SHP77 treated with DMSO at 0.1 percent for 48 hours (cell line): ENCODE results near the gene TEKT5.
"Not testable (repeated sequence)": the region's sequence is repeated elsewhere in the genome, so short reads cannot be mapped to it uniquely, and the experiment has no call there.

Experiments used
- DNase-seq: peaks from one replicate; lab custom pipeline; 2025; lab: John Stamatoyannopoulos, UW

Gene TEKT5

GRCh38 chr16:10658943-10659342 lies 35.8 kb downstream of the TEKT5 start:
- DNase-seq, result no peak

- no peak for DNase-seq
These were observed 36.8 kb downstream of the TEKT5 start for GRCh38 chr16:10657925-10658324.

GRCh38 chr16:10656618-10657017 lies 38.1 kb downstream of the TEKT5 start:
- DNase-seq, result no peak

GRCh38 chr16:10655415-10655977 lies 39.2 kb downstream of the TEKT5 start:
- DNase-seq, result no peak

GRCh38 chr16:10654592-10655414 lies 39.9 kb downstream of the TEKT5 start:
- no peak for DNase-seq

GRCh38 chr16:10652730-10653590 lies 41.8 kb downstream of the TEKT5 start:
- no peak for DNase-seq

- not testable (repeated sequence) for DNase-seq
These were observed 45.6 kb downstream of the TEKT5 start for GRCh38 chr16:10649098-10649497.

- DNase-seq, result no peak
These were observed 46.9 kb downstream of the TEKT5 start for GRCh38 chr16:10647721-10648296.

GRCh38 chr16:10647264-10647720 lies 47.4 kb downstream of the TEKT5 start:
- DNase-seq, result no peak

- no peak for DNase-seq
These were observed 48.0 kb downstream of the TEKT5 start for GRCh38 chr16:10646581-10647263.

- no peak for DNase-seq
These were observed 48.5 kb downstream of the TEKT5 start for GRCh38 chr16:10646228-10646580.

- DNase-seq, result no peak
These were observed 50.6 kb downstream of the TEKT5 start for GRCh38 chr16:10644092-10644491.

GRCh38 chr16:10642964-10643363 lies 51.8 kb downstream of the TEKT5 start:
- DNase-seq, result no peak

- no peak for DNase-seq
These were observed 52.5 kb downstream of the TEKT5 start for GRCh38 chr16:10641953-10642949.

- DNase-seq, result no peak
These were observed 53.2 kb downstream of the TEKT5 start for GRCh38 chr16:10641555-10641952.

- DNase-seq, result no peak
These were observed 53.8 kb downstream of the TEKT5 start for GRCh38 chr16:10640934-10641333.

GRCh38 chr16:10638101-10638500 lies 56.6 kb downstream of the TEKT5 start:
- no peak for DNase-seq

- no peak for DNase-seq
These were observed 57.2 kb downstream of the TEKT5 start for GRCh38 chr16:10637337-10638037.

GRCh38 chr16:10635365-10636021 lies 59.2 kb downstream of the TEKT5 start:
- DNase-seq, result no peak
